HL-60 (cell line): ENCODE data around the gene ABO.

Source experiments
- POLR2AphosphoS5 ChIP-seq: IDR thresholded peaks from 2 replicates; pipeline ENCODE4 v1.6.1; 2012; ENCODE audit warnings: low read depth
- SPI1 ChIP-seq: IDR thresholded peaks from 2 replicates; pipeline ENCODE4 v1.6.1; 2012; ENCODE audit warnings: low read depth, mild to moderate bottlenecking, borderline replicate concordance
- TF ChIP-seq, protein P1 (sequence below): IDR thresholded peaks from one replicate; pipeline ENCODE4 v1.5.1; 2011; ENCODE audit warnings: low read length, control low read depth, inconsistent platforms; ENCODE audit not compliant: insufficient read depth

DNA sequence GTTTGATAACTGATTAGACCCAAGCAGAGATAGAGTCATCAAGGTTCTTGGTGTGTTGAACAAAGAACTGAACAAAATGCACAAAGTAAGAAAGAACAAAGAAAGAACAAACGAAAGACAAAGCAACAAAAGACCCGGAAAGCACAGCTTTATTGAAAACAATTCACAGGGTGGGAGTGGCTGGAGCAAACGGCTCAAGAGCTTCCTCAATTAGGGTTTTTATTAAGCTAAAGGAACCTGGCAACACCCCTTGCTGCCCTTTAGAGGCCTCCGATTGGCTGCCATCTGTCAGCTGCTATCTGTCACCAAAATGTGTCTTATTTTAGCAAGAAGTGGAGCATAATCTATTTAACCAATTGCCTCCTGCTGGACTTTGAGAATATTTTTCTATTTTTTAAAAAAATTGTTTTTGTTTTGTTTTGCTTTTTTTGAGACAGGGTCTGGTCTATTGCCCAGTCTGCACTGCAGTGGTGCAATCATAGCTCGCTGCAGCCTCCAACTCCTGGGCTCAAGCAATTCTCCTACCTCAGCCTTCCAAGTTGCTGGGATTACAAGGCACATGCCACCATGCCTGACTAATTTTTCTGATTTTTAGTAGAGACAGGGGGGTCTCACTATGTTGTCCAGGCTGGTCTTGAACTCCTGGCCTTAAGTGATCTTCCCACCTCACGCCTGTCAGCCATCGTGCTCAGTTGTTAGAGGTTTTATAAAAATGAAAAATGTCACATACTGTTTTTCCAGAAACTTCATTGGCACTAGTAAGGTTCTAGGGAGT is 7.7 kb upstream of the ABO start:
- TF ChIP-seq SPI1, result no peak
- TF ChIP-seq, protein P1, sequence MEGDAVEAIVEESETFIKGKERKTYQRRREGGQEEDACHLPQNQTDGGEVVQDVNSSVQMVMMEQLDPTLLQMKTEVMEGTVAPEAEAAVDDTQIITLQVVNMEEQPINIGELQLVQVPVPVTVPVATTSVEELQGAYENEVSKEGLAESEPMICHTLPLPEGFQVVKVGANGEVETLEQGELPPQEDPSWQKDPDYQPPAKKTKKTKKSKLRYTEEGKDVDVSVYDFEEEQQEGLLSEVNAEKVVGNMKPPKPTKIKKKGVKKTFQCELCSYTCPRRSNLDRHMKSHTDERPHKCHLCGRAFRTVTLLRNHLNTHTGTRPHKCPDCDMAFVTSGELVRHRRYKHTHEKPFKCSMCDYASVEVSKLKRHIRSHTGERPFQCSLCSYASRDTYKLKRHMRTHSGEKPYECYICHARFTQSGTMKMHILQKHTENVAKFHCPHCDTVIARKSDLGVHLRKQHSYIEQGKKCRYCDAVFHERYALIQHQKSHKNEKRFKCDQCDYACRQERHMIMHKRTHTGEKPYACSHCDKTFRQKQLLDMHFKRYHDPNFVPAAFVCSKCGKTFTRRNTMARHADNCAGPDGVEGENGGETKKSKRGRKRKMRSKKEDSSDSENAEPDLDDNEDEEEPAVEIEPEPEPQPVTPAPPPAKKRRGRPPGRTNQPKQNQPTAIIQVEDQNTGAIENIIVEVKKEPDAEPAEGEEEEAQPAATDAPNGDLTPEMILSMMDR, result no peak
- TF ChIP-seq POLR2AphosphoS5, result no peak
